CD4-positive, alpha-beta T cell treated with Interferon alpha-2 for 1 hour (primary cell): ENCODE results near the gene FUBP1.
"Not testable (repeated sequence)": the region's sequence is repeated elsewhere in the genome, so short reads cannot be mapped to it uniquely, and the experiment has no call there.

Experiments
- DNase-seq, 2 donors: peaks; one replicate each; pipeline ENCODE4 v3.0.0-alpha.2; 2020 to 2022

Gene FUBP1

GRCh38 chr1:77978969-77979876, at the start of gene FUBP1:
Gene FUBP1 (minus strand): TSS chr1:77979072. CDS start chr1:77979004, 68 bp downstream.
- DNase-seq: peak; percentile 97 to 99

- not testable (repeated sequence) for DNase-seq
Measured at GRCh38 chr1:78021134-78021533, 42.3 kb upstream of the FUBP1 start.

DNA sequence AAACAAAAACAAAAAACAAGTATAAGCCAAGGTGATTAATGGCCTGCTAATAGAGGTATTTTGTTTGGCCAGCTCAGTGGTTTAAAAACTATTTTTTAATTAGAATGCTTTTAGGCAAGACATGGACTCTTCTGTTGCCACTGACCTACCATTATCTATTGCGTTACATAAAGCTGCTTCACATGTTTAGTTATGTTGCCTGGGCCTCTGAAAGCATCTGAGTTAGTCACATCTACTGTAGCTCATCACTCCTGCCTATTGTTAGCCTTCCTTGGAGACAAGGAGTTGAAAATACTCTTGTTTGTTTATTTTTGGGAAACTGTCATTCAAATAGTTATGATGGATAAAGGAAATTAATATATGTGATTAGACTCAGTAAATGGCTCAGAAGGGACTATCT, 40.2 kb upstream of the FUBP1 start:
- DNase-seq: no peak

DNA sequence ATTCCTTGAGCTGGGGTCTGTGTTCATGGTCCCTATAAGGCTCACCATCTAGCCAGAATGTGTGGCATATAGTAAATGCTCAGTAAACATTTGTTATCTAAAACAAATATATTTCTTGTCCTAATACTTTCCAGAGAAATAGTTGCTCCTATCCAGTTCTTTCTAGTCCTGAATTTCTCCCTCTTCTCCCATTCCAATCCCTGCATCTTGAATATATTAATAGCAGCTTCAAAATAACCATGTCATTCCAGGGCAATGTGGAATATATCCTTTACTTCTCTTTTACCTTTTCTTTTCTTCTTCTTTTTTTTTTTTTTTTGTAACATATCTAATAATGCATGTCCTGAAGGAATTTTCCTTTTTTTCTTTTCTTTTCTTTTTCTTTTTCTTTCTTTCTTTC, 36.3 kb upstream of the FUBP1 start:
- DNase-seq: no peak

GRCh38 chr1:78011050-78011449, 32.2 kb upstream of the FUBP1 start:
- no peak for DNase-seq

- no peak for DNase-seq
Measured at GRCh38 chr1:78009836-78010235, 31.0 kb upstream of the FUBP1 start.

- DNase-seq: no peak
Measured at GRCh38 chr1:78009276-78009675, 30.4 kb upstream of the FUBP1 start.

GRCh38 chr1:78007677-78008341, 28.9 kb upstream of the FUBP1 start:
- DNase-seq: no peak

DNA sequence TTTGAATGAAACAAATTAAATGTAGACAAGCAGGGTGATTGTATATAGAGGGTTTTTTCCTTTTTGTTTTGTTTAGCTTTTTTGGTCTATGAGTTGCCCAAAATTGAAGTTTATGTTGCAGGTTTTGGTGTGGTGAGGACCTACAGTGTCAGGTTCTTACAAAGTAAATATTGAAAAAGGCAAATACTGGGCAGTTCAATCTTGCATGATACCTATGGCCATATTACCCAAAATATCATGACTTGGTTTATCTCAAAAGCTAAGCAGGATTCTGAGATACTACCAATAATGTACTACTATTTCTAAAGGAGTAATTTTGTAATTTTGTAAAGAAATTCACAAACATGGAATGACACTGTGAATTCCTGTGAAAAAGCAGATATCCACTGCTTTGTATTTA, 27.6 kb upstream of the FUBP1 start:
- no peak for DNase-seq

DNA sequence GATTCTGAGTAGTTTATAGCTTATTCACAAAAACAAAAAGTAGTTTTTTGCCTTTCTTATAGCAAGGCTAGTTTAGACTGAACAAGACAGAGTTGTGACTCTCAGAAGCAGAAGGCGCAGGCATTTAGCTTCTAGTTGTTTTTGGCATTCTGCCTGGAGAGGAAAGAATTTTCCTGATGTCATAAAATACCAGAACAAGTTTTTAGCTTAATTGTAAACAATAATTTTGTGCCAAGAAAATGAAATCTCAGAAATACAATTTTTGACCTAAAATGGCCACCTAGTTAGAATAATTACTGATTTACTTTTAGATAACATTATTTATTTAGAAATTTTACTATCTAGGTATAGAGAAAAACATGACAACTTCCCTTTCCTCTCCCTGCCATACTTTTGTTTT, 26.9 kb upstream of the FUBP1 start:
- peak in 1 of 2 donors; percentile 37 for DNase-seq

GRCh38 chr1:78005448-78005722, 26.5 kb upstream of the FUBP1 start:
- no peak for DNase-seq

DNA sequence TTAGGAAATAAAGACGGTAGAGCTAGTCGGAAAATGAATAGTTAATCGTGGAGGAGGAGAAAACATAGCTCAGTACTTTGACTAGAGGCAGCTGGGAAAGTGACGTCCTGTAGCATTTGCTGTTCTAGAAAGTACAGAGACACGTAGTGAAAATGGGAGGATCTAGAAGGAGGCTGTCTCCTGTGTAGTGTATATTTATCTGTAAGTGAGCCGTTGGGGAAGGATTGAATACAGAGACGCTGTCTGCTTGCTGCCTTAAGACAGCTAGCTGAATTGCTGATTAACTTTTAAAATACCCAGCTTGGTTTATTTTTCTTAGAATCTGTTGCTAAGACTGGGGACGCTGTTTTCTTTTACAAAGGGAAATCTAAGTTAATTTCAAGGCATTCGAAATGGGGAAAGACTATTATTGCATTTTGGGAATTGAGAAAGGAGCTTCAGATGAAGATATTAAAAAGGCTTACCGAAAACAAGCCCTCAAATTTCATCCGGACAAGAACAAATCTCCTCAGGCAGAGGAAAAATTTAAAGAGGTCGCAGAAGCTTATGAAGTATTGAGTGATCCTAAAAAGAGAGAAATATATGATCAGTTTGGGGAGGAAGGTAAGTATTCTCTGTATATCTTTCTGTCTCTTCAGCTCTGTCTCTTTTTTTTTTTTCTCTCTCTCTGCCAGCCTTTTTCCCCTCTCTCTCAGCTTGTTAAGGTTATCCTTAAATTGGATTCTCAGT, 26.0 kb upstream of the FUBP1 start, which contains the start of gene DNAJB4:
TSS of gene DNAJB4 (plus strand) at position 221 of the 729 bp plus-strand sequence. CDS start at position 393, 172 bp downstream.
- peak; percentile 87 to 94 for DNase-seq

GRCh38 chr1:78003882-78004718, 25.2 kb upstream of the FUBP1 start:
- DNase-seq: peak; percentile 48 to 65

DNA sequence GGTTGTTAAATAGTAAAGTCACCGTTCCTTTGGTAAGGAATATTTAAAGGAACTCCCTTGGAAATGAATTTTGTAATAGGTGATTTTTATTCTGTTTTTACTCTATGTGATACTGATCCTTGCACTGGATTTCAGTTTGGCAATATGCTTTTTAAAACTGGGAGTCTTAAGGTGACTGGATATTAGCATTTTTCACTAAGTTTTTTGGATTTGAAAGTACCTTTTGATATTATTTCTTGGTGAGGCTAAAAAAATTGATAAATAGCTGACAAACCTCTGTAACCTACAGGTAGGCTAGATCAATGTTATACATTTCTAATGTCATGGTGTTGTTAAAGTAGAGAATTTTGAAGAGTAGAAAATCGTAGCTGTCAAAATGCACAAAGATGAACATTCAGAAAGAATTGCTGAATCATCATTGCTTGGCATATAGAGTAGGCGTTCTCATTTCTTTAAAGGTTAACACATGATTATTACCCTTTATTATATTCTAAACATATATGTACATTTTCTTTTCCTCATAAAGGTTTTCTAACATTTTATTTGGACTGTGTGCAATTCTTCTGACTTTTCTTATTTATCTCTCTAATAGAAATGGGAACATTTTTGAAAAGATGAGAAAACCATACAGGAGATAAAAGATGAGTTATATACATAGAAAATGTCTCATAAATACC, 24.3 kb upstream of the FUBP1 start:
- DNase-seq: peak in 1 of 2 donors; percentile 14

DNA sequence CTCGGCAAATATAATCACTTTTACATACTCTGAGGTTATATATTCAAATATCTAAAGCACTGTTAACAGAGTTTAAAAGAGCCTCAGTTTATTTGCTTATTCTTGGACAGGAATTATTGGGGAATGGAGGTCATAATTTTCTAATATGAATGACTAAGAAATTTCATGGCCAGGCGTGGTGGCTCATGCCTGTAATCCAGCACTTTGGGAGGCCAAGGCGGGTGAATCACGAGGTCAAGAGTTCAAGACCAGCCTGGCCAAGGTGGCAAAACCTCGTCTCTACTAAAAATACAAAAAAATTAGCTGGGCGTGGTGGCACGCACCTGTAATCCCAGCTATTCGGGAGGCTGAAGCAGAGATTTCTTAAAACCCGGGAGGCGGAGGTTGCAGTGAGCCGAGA, 21.7 kb upstream of the FUBP1 start:
- DNase-seq: not testable (repeated sequence)

DNA sequence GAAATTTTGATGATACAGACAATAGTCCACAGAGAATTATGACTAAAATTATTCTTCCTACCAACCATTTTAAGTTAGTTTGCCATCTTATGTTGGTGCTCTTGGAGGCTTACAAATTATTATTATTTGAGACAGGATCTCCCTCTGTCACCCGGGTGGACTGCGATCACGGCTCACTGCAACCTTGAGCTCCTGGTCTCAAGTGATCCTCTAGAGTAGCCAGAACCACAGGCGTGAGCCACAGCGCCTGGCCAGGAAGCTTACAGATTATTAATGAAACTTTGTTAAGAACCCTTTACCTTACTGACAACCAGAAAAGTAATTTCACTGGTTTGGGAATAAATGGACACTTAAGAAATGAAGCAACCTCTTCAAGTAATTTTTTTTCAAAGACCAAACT, 17.9 kb upstream of the FUBP1 start:
- DNase-seq: no peak

- DNase-seq: no peak
Measured at GRCh38 chr1:77994117-77994705, 15.3 kb upstream of the FUBP1 start.

- DNase-seq: no peak
Measured at GRCh38 chr1:77991638-77992037, 12.8 kb upstream of the FUBP1 start.

DNA sequence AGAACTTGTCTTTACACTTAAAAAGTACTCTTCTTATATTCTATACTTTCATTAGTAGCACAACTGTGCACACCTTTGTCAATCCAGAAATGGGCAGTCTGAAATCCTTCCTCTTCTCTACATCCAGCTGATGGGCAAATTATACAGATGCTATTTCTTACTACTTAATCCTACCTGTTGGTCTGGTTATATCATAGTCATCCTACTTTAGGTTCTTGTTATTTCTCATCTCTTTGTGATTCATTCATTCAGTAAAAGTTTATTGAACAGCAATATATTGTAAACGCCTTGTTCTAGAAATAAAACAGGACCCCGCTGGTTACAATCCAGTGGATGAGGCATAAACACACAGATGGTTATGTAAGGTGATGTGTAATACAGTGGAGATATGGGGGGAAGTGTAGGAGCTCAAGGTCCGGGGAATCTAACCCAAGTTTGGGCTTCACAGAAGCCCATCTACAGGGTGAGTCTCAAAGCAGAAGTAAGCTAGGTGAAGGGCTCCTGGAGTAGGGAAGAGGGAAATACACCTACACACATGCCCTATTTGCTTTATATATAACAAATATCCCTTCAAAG, 11.8 kb upstream of the FUBP1 start:
- no peak for DNase-seq

GRCh38 chr1:77989744-77990143, 10.9 kb upstream of the FUBP1 start:
- no peak for DNase-seq

- no peak for DNase-seq
Measured at GRCh38 chr1:77987919-77988318, 9.0 kb upstream of the FUBP1 start.
